ENCODE results near the gene SYNDIG1.

- TF ChIP-seq POLR2A (IDR thresholded peaks at IDR 0.05; ENCODE audit: low read length) (no peak), CTCF (IDR thresholded peaks at IDR 0.05) (no peak), REST (IDR thresholded peaks at IDR 0.05) (no peak), MAX (IDR thresholded peaks at IDR 0.05) (no peak), KDM1A (IDR thresholded peaks at IDR 0.05; ENCODE audit: low read depth) (no peak), HOXB13 (CRISPR knock-in tag; IDR thresholded peaks at IDR 0.05; ENCODE audit: low read depth) (no peak)
These were observed 20.3 kb upstream of the SYNDIG1 start for GRCh38 chr20:24449026-24449720.
